Measurements from ENCODE around the gene ANTKMT. TPM values are rescaled to one million over a fixed set of nuclear protein-coding genes. Genes with fewer than 3 reads are reported as not detected.
A peak's percentile ranks its signal among the peaks of the same experiment; 100 is the strongest.

ANTKMT gene
- total and polyA plus RNA-seq, 2 experiments from 2014 or later, result 55.1 to 82.6 TPM

- Histone ChIP-seq H3K27me3 (no peaks in the 10 kb centered on the region), H3K36me3 (peaks cover 6% of the 10 kb centered on the region), H3K9me3 (ENCODE audit: low read depth) (no peaks in the 10 kb centered on the region), H3K4me3 (no peak overlapping the region), H3K27ac (no peak overlapping the region), H3K4me1 (ENCODE audit: low read depth) (no peaks in the 10 kb centered on the region)
- TF ChIP-seq, protein P1, sequence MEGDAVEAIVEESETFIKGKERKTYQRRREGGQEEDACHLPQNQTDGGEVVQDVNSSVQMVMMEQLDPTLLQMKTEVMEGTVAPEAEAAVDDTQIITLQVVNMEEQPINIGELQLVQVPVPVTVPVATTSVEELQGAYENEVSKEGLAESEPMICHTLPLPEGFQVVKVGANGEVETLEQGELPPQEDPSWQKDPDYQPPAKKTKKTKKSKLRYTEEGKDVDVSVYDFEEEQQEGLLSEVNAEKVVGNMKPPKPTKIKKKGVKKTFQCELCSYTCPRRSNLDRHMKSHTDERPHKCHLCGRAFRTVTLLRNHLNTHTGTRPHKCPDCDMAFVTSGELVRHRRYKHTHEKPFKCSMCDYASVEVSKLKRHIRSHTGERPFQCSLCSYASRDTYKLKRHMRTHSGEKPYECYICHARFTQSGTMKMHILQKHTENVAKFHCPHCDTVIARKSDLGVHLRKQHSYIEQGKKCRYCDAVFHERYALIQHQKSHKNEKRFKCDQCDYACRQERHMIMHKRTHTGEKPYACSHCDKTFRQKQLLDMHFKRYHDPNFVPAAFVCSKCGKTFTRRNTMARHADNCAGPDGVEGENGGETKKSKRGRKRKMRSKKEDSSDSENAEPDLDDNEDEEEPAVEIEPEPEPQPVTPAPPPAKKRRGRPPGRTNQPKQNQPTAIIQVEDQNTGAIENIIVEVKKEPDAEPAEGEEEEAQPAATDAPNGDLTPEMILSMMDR (IDR thresholded peaks at IDR 0.05; ENCODE audit: low read depth, low read length), result no peak
- no peak for DNase-seq (ENCODE audit: low read depth in 1 of 2, low spot score in 1 of 2)
Observed at GRCh38 chr16:732332-732731, 11.4 kb downstream of the ANTKMT start.

- Histone ChIP-seq H3K36me3 (peaks cover 6% of the 10 kb centered on the region), H3K4me3 (no peak overlapping the region), H3K27me3 (no peaks in the 10 kb centered on the region), H3K27ac (no peak overlapping the region), H3K9me3 (ENCODE audit: low read depth) (no peaks in the 10 kb centered on the region), H3K4me1 (ENCODE audit: low read depth) (no peaks in the 10 kb centered on the region)
- no peak for DNase-seq (ENCODE audit: low read depth in 1 of 2, low spot score in 1 of 2)
- TF ChIP-seq, protein P1 (IDR thresholded peaks at IDR 0.05; ENCODE audit: low read depth, low read length), result no peak
Observed at GRCh38 chr16:732936-733335, 12.0 kb downstream of the ANTKMT start.

DNA sequence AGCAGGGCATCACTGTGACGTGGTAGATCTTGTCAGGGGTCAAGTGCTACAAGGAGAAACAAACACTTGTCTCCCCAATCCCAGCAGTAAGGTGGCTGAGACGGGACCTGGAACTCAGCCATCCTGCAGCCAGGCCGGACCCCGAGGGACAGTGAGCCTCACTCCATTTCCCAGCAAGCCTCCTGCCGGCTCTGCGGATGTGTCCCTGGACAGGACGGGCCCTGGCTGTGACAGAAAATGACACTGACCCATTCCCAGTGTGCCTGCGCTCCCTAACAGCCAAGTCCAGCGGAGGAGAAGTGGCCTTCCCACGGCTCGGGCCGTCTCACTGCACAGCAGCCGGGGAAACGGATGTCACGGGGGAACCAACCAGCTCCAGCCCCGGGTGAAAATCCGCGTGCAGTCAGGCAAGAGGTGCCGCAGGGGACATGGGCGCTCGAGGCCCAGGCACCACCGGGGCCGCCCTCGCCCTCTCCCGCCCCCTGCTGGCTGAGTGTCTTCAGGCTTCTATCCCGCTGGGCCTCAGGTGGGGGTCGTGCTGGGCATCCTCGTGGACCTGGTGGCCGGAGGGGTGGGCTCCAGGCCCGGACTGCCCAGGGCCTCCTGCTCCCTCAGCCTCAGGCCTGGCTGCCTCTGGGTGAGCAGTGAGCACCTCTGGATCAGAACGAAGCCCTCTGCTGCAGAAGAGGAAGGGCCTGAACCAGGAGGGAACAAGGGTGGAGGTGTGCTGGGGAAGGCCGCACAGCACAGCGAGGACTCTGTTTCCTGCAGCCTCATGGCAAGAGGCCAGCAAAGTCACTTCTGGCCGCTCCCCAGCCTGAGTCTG is 12.6 kb downstream of the ANTKMT start:
- Histone ChIP-seq H3K4me1 (ENCODE audit: low read depth) (no peaks in the 10 kb centered on the region), H3K4me3 (no peak overlapping the region), H3K9me3 (ENCODE audit: low read depth) (no peaks in the 10 kb centered on the region), H3K36me3 (peaks cover 6% of the 10 kb centered on the region), H3K27ac (no peak overlapping the region), H3K27me3 (no peaks in the 10 kb centered on the region)
- TF ChIP-seq, protein P1 (IDR thresholded peaks at IDR 0.05; ENCODE audit: low read depth, low read length), result peak; percentile 41
- DNase-seq (ENCODE audit: low read depth in 1 of 2, low spot score in 1 of 2), result peak in 1 of 2 donors; percentile 49

DNA sequence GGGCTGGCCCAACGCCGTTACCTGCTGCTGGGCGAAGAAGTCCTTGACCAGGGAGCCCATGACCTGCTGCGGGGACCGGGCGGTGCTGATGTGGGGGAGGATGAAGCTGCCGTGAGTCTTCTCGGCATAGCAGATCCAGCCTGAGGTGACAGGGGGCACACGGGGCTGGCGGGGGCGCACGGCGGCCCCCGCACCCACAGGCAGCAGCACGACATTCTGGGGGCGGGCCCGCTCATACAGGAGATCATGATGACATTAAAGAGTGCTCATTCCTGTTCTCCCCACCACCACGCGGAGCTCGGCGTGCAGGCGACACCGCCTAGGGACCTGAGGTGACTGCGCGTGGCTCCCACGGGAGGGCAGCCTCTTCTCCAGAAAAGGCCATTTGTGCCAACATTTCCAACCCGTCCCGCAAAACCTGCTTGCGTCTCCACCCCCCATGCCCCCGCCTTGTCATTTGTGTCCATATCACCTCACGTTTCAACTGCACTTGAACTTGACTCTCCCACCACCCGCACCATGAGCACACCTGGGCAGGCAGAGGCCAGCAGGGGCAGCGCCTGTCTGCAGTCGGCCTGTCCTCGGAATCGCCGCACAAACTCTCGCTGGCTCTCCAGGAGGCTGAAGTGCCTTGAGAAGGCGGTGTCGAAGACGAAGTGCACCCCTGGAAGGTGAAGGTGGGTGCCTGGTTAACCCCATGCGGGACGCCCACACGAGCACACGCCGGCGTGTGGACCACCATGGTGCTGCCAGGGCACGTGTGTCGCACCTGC is 13.4 kb downstream of the ANTKMT start:
- Histone ChIP-seq H3K9me3 (ENCODE audit: low read depth) (no peaks in the 10 kb centered on the region), H3K36me3 (peaks cover 6% of the 10 kb centered on the region), H3K27me3 (no peaks in the 10 kb centered on the region), H3K4me1 (ENCODE audit: low read depth) (no peaks in the 10 kb centered on the region), H3K27ac (no peak overlapping the region), H3K4me3 (no peak overlapping the region)
- TF ChIP-seq, protein P1 (IDR thresholded peaks at IDR 0.05; ENCODE audit: low read depth, low read length), result no peak
- DNase-seq (ENCODE audit: low read depth in 1 of 2, low spot score in 1 of 2), result no peak

DNA sequence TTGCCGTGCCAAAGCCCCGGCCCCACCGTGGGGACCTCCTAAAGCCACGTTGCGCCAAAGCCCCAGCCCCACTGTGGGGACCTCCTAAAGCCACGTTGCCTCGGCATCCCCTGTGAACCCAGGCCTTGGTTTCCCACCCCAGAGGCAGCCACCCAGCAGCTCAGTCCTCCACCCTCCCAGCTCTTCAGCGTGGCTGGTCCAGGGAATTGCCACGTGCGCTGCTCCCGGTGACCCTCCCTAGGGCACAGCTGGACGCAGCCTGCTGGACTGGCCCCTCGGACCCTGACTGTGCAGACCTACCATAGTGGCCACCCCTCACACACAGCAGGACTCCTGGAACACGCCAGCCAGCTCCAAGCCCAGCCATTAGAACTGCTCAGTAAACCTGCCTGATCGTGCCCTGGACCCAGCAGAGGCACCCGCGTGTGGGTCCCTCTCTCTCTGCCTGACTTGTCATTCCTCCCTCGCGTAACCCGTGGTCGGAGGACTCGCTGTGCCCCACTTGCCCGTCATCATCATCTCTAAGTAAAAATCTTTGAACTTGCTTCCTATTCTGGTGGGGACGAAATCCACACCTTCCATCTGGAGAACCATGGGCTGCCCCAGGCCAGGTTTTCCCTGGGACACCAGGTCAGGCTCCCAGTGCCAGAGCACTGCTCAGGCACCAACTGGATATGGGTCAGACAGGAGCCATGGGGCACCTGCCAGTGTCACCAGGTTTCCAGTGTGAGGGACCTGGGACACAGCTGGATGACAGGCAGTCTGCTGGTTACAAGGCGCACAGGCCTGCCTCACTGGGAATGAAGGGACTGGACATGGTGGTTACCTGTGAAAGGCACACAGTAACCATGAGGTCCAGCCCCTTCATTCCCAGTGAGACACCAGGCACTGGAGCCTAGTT is 14.3 kb downstream of the ANTKMT start:
- Histone ChIP-seq H3K27me3 (no peaks in the 10 kb centered on the region), H3K36me3 (peaks cover 6% of the 10 kb centered on the region), H3K9me3 (ENCODE audit: low read depth) (no peaks in the 10 kb centered on the region), H3K27ac (no peak overlapping the region), H3K4me1 (ENCODE audit: low read depth) (no peaks in the 10 kb centered on the region), H3K4me3 (no peak overlapping the region)
- no peak for DNase-seq (ENCODE audit: low read depth in 1 of 2, low spot score in 1 of 2)
- TF ChIP-seq, protein P1 (IDR thresholded peaks at IDR 0.05; ENCODE audit: low read depth, low read length), result no peak
